HG03108 (cell line): ENCODE measurements around the gene ACVRL1.

Source experiments
- ATAC-seq: cut with Tn5 transposase; IDR thresholded peaks from one replicate; pipeline ENCODE4 v1.9.1; 2021; ENCODE audit warnings: moderate library complexity; ENCODE audit not compliant: unreplicated experiment

Gene ACVRL1

DNA sequence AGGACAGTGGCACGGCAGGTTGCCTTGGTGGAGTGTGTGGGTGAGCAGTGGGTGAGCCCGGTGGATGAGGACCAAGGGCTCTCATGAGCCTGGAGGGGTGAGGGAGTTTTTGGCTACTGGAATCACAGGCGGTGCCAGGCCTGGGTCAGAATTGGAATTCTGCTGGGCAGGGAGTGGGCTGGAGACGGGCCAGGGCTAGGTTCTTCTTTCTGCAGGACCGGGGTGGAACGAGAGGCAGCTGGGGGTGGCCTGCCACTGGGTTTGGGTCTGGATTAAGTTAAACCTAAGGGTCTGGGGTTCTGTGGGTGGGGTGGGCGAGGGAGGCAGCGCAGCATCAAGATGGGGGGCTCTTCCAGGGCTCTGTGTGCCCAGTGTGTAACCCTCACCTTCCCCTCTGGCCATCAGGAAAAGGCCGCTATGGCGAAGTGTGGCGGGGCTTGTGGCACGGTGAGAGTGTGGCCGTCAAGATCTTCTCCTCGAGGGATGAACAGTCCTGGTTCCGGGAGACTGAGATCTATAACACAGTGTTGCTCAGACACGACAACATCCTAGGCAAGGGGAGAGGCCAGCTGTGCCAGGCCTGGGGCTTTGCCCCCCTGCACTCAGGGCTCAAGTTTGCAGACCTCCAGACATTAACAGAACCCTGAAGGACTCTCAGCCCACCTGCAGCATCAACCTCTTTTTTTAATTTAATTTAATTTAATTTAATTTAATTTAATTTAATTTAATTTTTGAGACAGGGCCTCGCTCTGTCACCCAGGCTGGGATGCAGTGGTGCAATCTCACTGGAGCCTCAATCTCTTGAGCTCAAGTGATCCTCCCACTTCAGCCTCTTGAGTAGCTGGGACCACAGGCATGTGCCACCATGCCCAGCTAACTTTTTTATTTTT, 7.0 kb downstream of the ACVRL1 start:
- no peak for ATAC-seq

DNA sequence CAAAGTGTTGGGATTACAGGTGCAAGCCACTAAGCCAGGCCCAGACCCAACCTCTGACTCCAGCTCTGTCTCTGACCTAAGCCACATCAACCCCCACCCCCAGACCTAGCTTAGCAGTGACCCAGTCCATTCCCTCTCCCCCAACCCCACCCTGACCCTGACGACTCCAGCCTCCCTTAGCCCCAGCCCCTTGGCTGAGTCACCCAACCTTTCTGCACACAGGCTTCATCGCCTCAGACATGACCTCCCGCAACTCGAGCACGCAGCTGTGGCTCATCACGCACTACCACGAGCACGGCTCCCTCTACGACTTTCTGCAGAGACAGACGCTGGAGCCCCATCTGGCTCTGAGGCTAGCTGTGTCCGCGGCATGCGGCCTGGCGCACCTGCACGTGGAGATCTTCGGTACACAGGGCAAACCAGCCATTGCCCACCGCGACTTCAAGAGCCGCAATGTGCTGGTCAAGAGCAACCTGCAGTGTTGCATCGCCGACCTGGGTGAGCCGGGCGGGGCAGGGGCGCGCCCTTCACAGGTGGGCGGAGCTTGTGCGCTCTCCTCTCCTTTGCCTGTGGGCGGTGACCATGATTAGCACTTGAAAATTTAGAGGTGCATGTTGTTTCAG, 7.8 kb downstream of the ACVRL1 start:
- ATAC-seq, result no peak

DNA sequence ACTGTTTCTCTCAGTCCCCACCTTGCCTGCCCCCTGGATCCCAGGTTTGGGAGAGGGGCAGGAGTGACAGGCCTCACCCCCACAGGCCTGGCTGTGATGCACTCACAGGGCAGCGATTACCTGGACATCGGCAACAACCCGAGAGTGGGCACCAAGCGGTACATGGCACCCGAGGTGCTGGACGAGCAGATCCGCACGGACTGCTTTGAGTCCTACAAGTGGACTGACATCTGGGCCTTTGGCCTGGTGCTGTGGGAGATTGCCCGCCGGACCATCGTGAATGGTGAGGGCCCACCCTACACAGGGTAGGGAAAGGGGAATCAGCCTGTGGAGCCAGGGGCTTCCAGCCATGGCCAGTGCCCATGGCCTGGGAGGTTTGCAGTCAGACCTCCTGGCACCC, 8.6 kb downstream of the ACVRL1 start:
- no peak for ATAC-seq

DNA sequence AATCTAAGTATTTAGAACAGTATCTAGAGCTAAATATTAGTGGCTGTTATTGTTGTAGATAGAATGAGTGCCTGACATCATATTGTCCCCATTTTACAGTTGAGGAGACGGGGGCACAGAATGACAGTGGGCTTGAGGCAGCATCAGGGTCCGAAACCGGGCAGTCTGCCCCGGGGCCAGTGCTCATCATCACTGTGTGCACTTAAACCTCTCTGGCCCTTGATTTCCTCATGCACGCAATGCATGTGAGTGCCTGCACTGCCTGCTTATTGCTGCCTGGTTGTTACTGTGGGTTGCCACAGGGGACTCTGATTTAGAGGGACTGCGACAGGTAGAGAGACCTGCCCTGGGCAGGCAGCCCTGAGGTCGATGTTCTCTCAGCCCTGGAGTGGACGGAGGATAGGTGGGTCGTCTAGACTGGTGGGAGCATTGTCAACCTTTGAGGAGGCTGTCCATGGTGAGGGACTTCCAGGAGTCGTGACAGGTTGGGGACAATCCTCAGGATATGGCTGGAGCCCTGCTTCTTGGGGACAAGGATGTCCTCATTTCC, 9.8 kb downstream of the ACVRL1 start:
- ATAC-seq, result no peak

DNA sequence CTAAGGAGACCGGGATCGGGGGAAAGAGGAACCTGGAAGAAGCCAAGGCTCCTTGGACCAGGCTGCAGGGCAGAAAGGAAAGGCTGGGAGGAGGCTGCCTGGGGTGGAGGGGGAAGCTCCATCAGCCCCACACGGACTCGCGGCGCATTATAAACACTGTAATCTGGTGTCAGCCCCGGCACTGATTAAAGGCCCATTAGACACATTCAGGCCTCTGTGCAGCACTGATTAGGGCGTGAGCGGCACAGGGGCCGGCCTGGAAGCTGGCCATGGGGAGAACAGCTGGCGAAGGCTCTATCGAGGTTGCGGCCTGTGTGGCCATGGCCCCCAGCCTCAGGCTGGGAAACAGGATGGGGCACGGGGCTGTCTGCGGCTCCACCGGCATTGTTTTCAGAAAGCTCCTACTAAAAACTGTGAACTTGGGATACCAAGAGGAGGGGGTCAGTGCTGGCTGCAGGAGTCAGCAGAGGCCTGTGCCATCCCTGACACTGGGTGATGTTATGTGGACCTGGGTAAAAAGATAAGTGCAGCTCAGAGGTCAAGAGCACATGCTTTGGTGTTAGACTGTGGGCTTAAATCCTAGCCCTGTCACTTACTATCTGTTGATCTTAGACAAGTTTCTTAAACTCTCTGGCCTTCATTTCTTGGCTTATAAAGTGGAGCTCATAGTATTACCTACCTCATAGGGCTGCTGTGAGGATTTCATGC, 10.6 kb downstream of the ACVRL1 start:
- no peak for ATAC-seq

DNA sequence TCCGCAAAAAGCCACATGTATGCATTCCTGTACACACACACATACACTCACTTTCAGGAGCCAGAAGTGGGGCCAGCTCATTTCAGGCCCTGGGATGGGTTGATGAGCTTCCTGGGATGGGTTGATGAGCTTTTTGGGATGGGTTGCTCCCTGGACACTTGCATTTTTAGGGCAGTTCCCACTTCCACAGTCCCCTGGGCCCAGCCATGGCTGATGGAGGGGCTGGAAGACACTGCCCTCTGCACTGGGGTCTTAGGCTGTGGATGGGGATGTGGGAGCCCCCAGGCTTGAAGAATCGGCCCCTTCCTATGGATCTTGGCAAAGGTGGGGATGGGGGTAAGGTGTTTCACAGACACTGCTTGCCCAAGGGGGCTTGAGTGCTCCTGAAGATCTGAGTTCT, 12.7 kb downstream of the ACVRL1 start:
- ATAC-seq, result no peak

DNA sequence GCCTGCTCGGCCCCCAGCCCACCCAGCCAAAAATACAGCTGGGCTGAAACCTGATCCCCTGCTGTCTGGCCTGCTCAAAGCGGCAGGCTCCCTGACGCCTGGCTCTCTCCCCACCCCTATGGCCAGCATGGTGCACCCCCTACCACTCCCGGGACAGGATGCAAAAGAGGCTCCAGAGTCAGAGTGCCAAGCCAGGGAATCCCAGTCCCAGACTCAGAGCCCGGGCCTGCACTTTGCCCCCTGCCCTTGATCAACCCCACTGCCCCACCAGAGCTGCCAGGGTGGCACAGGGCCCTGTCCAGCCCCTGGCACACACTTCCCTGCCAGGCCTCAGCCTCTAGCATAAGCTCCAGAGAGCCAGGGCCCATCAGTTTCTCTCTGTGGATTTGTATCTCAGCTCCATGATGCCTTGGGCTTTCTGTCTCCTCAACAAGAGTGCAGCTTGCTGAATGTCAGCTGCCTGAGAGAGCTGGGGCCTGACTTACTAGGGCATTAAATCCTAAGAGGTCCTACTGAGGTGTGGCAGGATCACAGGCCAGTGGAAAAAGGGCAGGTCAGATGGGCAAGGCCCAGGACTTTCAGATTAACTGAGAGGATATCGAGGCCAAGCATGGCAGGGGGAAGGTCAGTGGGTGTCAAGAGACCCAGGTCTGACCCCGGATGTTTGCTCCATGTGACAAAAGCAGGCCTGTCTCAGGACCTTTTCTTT, 13.9 kb downstream of the ACVRL1 start:
- ATAC-seq, result no peak

DNA sequence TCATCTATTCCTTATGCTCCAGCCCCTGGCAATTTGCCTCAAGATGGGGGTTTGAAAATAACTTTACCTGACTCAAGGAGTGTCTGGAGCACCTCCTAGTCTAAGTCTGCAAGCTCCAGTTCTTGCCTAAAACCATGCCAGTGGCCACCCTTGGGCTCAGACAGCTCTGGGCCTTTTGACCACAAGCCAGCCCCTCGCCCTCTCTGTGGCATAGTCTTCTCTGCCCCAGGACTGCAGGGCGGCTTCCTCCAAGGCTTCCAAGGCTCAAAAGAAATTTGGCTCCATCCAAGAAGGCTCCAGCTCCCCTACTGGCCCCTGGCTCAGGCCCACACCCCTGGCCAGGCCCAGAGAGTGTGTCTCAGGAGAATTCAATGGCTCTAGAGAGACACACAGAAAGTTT, 14.8 kb downstream of the ACVRL1 start:
- ATAC-seq, result no peak

DNA sequence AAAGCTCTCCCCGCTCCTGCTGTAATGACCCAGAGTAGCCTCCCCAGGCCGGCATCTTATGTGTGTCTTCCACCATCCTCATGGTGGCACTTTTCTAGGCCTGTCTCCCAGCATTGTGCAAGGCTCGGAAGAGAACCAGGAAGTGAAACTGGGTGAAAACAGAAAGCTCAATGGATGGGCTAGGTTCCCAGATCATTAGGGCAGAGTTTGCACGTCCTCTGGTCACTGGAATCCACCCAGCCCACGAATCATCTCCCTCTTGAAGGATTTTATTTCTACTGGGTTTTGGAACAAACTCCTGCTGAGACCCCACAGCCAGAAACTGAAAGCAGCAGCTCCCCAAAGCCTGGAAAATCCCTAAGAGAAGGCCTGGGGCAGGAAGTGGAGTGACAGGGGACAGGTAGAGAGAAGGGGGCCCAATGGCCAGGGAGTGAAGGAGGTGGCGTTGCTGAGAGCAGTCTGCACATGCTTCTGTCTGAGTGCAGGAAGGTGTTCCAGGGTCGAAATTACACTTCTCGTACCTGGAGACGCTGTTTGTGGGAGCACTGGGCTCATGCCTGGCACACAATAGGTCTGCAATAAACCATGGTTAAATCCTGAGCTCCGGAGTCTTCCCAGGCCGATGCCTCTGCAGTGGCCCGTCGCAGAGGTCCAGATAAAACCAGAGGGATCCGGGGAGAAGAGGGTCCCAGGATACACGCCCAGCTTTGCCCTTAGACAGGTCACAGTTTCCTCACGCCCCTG, 15.6 kb downstream of the ACVRL1 start:
- no peak for ATAC-seq

DNA sequence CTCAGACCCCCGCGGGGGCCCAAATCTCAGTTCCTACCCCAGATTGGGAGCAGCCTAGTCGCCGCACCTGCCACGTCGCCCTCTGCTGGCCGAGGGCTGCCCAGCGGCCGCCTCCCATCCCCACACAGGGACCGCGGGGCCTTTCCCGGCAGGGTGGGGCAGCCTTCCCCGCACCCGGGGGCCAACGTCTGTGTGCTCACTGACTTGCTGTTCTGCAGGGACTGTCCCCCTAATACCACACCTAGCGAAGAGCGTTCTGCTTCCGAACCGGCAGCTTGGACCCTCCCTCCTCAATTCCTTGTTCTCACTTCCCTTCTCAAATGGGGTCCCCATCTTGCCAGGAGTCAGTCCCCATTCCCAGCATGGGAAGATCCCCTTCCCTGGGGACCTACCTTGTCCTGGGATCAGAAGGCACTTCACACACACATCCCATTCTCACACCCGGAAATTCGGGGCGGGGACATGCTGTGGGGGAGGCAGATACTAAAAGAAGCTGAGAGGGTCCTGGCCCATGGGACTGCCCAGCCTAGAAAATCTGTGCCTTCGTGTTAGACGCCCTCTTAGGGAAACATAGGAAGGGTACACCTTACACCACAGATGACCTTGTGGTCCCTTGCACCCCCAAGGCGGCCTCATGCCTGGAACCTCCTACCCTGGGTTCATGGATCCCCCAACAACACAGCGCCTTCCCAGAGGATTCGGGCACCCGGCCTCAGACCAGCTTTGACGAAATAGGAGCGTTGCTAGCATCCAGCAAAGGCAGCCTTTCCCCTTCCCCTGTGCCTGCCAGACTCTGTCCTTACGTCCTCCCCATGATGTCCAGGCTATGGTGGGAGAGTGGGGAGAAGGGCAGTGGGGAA, 16.4 kb downstream of the ACVRL1 start:
- ATAC-seq, result no peak

DNA sequence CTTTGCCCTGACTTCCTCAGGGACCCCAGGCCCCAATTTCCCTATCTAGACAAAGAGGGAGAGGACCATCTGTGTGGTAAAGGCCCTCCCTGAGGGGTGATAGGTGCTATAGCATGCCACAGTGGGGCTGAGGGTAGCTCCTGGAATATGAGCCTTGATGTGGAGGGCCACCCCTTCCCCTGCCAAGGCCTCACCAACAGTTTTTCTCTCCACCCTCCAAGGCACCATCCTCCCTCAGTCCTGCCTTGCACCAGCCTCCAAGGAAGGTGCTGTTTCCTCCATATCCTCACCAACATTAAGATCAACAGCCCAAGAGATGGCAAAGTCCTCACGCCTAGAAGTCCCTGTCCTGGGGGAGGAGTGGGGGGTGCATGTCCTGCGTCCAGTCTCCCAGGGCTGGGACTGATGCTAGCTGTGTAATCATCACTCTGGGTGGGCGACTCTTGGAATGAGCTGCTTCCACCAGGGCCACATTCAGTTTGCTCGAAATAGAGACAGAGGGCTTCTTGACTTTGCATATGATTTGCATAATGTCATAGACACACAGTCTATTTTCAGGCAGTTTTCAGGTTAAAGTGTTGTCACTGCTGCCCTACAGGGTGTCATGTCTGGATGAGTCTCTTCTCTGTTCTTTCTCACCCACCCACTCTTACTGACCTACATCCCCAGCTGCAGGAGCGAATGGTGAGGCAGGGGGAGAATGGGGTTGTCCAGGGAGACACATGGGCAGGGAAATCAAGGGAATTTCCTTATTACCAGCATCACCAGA, 17.4 kb downstream of the ACVRL1 start:
- ATAC-seq, result no peak

DNA sequence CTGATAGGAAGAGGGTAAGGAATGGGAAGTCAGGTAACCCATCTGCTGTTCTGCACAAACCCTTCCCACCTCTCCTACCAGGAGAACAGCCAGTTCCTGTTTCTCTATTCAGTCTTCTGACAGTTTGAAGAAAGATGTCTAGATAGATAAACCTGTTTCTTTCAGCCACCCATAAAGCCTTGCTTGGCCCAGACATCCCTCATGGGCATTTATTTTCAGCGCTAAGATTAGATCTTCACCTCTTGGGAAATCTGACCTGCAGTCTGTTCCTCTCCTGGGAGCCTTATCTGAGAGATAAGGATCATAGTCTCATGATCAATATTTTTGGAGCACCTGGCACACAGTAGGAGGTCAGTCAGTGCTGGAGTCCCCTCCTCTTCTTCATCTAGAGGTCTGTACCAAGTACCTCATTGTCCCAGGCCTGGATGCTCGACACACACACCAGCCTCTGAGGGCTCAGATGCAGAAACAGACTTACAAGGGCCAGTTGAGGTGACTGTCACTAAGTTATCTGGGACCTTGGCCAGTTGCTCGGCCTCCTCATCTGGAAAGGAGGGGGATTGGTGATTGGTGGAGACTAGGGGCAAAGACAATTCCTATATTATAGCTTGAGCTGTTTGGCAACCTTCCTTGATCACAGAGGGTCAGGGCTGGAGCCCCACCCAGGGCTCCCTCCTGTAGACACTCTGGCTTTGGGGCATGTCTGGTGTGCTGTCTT, 18.2 kb downstream of the ACVRL1 start:
- ATAC-seq, result no peak

DNA sequence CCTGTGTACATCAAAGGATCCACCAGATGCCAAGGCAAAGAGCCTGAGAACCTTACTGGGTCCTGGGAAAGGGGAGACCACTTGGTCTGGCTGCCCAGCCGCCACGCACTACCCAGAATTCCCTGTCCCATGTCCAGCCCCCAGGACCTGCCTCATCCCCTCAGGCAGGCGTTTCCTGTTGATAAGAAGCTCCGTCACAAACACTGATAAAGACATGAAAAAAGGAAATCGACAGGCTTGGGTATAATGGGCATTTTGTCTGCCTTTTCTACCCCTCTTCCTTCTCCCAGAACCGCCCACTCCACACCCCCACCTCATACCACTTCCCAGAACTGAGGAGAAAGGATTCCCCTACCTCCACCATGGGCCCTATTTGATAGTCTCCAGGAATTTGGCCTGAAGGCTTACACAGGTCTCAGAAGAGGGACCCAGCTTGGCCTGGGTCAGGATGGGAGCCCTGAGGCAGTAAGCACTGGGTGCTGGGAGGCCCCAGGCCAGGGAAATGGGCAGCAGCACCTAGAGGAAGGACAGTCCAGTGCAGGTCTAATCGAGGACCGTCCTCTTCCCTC, 18.8 kb downstream of the ACVRL1 start:
- ATAC-seq, result no peak

DNA sequence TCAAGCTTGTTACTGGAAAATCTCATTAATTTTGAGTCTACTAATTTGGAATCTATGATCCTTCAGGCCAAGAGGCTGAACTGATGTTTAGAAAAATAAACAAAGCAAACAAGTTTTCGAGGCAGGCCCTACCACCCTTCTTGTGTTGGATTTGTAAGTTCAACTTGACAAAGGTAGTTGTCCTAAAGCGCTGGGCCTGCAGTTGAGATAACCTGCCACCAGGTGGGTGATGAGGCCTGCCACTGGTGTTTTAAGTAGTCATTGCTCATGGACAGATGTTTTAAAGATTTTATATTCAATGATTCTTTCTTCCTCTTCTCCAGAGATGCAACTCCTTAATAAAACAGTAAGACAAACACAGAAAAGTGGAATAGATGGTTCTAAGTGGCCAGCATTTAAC, 19.4 kb downstream of the ACVRL1 start:
- no peak for ATAC-seq

DNA sequence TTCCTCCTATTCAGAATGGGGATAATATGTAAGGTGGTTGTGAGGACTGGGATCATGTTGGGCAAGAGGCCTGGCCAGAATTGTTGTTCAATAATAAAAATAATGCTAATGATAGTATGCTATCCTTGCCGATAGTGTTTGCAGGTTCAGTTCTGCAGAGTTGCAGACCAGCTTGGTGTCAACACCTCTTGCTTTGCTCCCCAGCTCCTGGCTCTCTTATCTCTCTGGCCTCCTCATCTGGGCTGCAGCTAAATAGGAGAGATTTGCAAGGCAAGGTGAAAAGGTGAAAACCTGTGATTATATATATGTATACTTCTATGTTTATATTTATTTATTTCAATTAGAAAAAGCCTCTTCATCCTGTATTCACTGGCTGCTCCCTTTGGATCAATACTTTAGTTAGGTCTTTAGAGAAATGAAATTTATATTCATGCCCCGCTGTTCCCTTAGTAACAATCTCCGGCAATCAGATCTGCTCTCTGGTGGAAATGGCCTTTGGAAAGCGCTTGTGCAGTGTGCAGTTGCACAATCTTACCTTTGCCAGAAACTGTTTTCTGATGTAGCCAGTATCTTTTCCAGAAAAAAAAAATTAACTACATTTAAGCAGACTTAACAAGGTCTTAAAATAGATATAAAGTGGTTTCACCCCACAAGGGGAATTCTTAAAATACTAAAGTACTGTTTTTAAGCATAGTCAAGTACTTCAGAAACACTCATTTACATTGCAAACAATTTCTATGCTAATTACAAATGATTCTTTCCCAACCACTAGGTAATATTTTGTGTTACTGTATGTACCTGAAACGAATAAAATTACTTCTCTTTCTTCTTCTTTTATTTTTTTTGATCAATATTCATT, 25.1 kb downstream of the ACVRL1 start:
- no peak for ATAC-seq

DNA sequence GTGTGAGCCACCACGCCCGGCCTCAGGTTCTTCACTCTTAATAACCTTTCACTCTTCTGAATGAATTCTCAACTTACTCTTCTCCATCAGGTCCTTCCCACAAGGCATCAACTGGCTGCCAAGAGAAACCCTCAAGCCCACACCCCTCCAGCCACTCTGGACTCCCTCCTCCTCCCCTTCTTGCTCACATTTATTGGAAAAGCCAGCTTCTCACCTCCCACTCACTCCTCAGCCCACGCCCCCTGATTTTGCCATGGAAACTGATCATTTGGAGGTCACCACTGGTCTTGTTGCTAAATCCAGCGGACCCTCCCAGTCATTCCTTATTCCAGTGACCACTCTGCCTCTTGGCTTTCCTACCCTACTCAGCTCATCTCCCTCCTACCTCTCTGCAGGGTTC, 26.8 kb downstream of the ACVRL1 start:
- no peak for ATAC-seq

DNA sequence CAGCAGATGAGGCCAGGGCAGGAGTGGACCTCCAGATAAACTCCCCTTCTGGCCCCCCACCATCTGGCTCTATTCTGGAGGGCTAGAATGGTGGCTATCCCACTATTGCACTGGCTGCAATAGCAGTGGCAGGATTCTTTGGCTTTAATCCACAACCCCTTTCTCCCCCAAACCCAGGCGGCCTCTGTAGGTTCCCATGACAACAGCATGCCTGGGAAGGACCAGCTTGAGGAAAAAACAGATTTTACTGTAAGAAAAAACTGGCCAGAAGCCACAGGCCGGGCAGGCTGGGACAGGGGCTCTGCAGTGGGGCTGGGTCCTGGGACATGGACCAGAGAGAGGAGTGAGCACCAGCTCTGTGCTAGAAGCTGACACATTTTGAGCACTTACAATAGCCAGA, 30.6 kb downstream of the ACVRL1 start:
- no peak for ATAC-seq
